HEK293 (cell line): ENCODE measurements around the gene TDRD3.

Source experiments
- CTCF ChIA-PET: fragments of 350-600 bp; formaldehyde crosslinking; extraction: SDS; loops from one replicate; lab custom pipeline; 2021; ENCODE audit warnings: antibody characterized with exemption; lab: Yijun Ruan, JAX
- POLR2A ChIA-PET: fragments of 300-600 bp; formaldehyde crosslinking; extraction: SDS; loops from one replicate; lab custom pipeline; 2020; ENCODE audit warnings: antibody characterized with exemption, inconsistent platforms; lab: Yijun Ruan, JAX
- H3K27ac ChIP-seq: fragments of 200-500 bp; sonication (Bioruptor generic); 2 replicates; pipeline ENCODE4 v1.5.1; 2014; ENCODE audit warnings: low read depth, low read length, control low read depth, inconsistent platforms; ENCODE audit errors: extremely low read depth
- H3K36me3 ChIP-seq, 2 experiments: fragments of 200-500 bp in 1 of 2; sonication (Bioruptor generic) in 1 of 2; 1 replicate in 1 of 2; 2 replicates in 1 of 2; pipeline ENCODE4 v1.5.1; 2014 to 2017; ENCODE audit warnings: inconsistent platforms in 2 of 2, low read length in 2 of 2; ENCODE audit not compliant: control insufficient read depth in 2 of 2, insufficient read depth in 1 of 2
- H3K4me1 ChIP-seq: fragments of 200-500 bp; sonication (Bioruptor generic); 2 replicates; pipeline ENCODE4 v1.5.1; 2014; ENCODE audit warnings: mild to moderate bottlenecking, low read length, inconsistent platforms; ENCODE audit not compliant: control insufficient read depth, insufficient read depth
- H3K4me3 ChIP-seq: 2 replicates; pipeline ENCODE4 v1.5.1; 2011; ENCODE audit warnings: low read depth, mild to moderate bottlenecking, control low read depth, low read length, moderate library complexity
- H3K9me3 ChIP-seq: fragments of 200-500 bp; sonication (Bioruptor generic); 2 replicates; pipeline ENCODE4 v1.5.1; 2014; ENCODE audit warnings: low read depth, low read length, inconsistent platforms; ENCODE audit not compliant: control insufficient read depth, insufficient read depth
- GLI2 ChIP-seq: fragments of 450-650 bp; formaldehyde crosslinking; IDR thresholded peaks from 2 replicates; pipeline ENCODE4; 2017; ENCODE audit warnings: missing biosample characterization, missing genetic modification characterization, low read depth, borderline replicate concordance
- PRDM10 ChIP-seq: fragments of 450-650 bp; formaldehyde crosslinking; IDR thresholded peaks from 2 replicates; pipeline ENCODE4 v1.5.1; 2016; ENCODE audit warnings: missing biosample characterization, missing genetic modification characterization
- PRDM4 ChIP-seq: fragments of 450-650 bp; formaldehyde crosslinking; IDR thresholded peaks from 2 replicates; pipeline ENCODE4 v1.5.1; 2017; ENCODE audit warnings: missing biosample characterization, missing genetic modification characterization
- SCRT1 ChIP-seq: fragments of 450-650 bp; formaldehyde crosslinking; IDR thresholded peaks from 2 replicates; pipeline ENCODE4 v1.5.1; 2016; ENCODE audit warnings: missing biosample characterization, missing genetic modification characterization, borderline replicate concordance
- SP2 ChIP-seq: fragments of 450-650 bp; formaldehyde crosslinking; IDR thresholded peaks from 2 replicates; pipeline ENCODE4 v1.5.1; 2016; ENCODE audit warnings: missing biosample characterization, missing genetic modification characterization
- ZBTB26 ChIP-seq: fragments of 450-650 bp; formaldehyde crosslinking; optimal IDR thresholded peaks from 2 replicates; pipeline ENCODE3; 2016; ENCODE audit warnings: missing biosample characterization, mild to moderate bottlenecking, missing genetic modification characterization
- ZEB2 ChIP-seq: fragments of 450-650 bp; formaldehyde crosslinking; IDR thresholded peaks from 2 replicates; pipeline ENCODE4 v1.5.1; 2016; ENCODE audit warnings: missing biosample characterization, missing genetic modification characterization
- ZNF112 ChIP-seq: fragments of 450-650 bp; formaldehyde crosslinking; IDR thresholded peaks from 2 replicates; pipeline ENCODE4 v1.5.0; 2017; ENCODE audit warnings: missing biosample characterization, missing genetic modification characterization
- ZNF140 ChIP-seq: fragments of 450-650 bp; formaldehyde crosslinking; IDR thresholded peaks from 2 replicates; pipeline ENCODE4 v1.5.1; 2016; ENCODE audit warnings: missing biosample characterization, missing genetic modification characterization
- ZNF16 ChIP-seq: fragments of 450-650 bp; formaldehyde crosslinking; IDR thresholded peaks from 2 replicates; pipeline ENCODE4 v1.5.1; 2016; ENCODE audit warnings: low read depth, missing biosample characterization, missing genetic modification characterization
- ZNF23 ChIP-seq: fragments of 450-650 bp; formaldehyde crosslinking; IDR thresholded peaks from 2 replicates; pipeline ENCODE4 v1.5.1; 2016; ENCODE audit warnings: missing biosample characterization, missing genetic modification characterization, borderline replicate concordance
- ZNF302 ChIP-seq: fragments of 450-650 bp; formaldehyde crosslinking; IDR thresholded peaks from 2 replicates; pipeline ENCODE4 v1.5.1; 2016; ENCODE audit warnings: missing biosample characterization, missing genetic modification characterization, low read depth
- ZNF341 ChIP-seq: fragments of 450-650 bp; formaldehyde crosslinking; IDR thresholded peaks from 2 replicates; pipeline ENCODE4; 2016; ENCODE audit warnings: low read depth, missing biosample characterization, missing genetic modification characterization
- ZNF433 ChIP-seq: fragments of 450-650 bp; formaldehyde crosslinking; IDR thresholded peaks from 2 replicates; pipeline ENCODE4 v1.5.1; 2016; ENCODE audit warnings: missing biosample characterization, missing genetic modification characterization, low read depth
- ZNF501 ChIP-seq: fragments of 450-650 bp; formaldehyde crosslinking; IDR thresholded peaks from 2 replicates; pipeline ENCODE4 v1.5.1; 2016; ENCODE audit warnings: missing biosample characterization, missing genetic modification characterization
- ZNF518A ChIP-seq: fragments of 450-650 bp; formaldehyde crosslinking; conservative IDR thresholded peaks from 2 replicates; pipeline ENCODE4 v1.5.1; 2016; ENCODE audit warnings: low read depth, missing biosample characterization, missing genetic modification characterization
- ZNF623 ChIP-seq: fragments of 450-650 bp; formaldehyde crosslinking; IDR thresholded peaks from 2 replicates; pipeline ENCODE4 v1.5.1; 2016; ENCODE audit warnings: missing biosample characterization, missing genetic modification characterization
- ZNF624 ChIP-seq: fragments of 450-650 bp; formaldehyde crosslinking; IDR thresholded peaks from 2 replicates; pipeline ENCODE4 v1.5.1; 2017; ENCODE audit warnings: missing biosample characterization, missing genetic modification characterization
- ZNF658 ChIP-seq: fragments of 450-650 bp; formaldehyde crosslinking; IDR thresholded peaks from 2 replicates; pipeline ENCODE4; 2016; ENCODE audit warnings: missing biosample characterization, missing genetic modification characterization

TDRD3 gene

GRCh38 chr13:60479273-60479672, 82.3 kb downstream of the TDRD3 start (continued):
- TF ChIP-seq PRDM4 (tag by site-specific recombination) (no peak), ZNF341 (no peak), GLI2 (tag by site-specific recombination) (no peak), ZNF501 (tag by site-specific recombination) (no peak), ZNF624 (no peak), ZNF623 (tag by site-specific recombination) (no peak), ZNF302 (tag by site-specific recombination) (no peak), ZNF433 (tag by site-specific recombination) (no peak)

GRCh38 chr13:60482012-60482411, 85.0 kb downstream of the TDRD3 start:
- H3K4me3 ChIP-seq, result no peak overlapping the region
- TF ChIP-seq ZNF23 (tag by site-specific recombination), result no peak
- no peak for TF ChIP-seq ZNF112
- no peak for TF ChIP-seq ZNF658 (tag by site-specific recombination)
- no peak for TF ChIP-seq ZNF501 (tag by site-specific recombination)
- TF ChIP-seq ZNF140, result no peak
- no peak for TF ChIP-seq ZNF16 (tag by site-specific recombination)
- no peak for TF ChIP-seq PRDM4 (tag by site-specific recombination)
- TF ChIP-seq ZEB2 (tag by site-specific recombination), result no peak
- TF ChIP-seq, all 188 proteins: peak for 0
- H3K4me1 ChIP-seq, result no peaks in the 10 kb centered on the region
- ChIA-PET CTCF (interaction anchor here (1.5 kb wide), 1 partner anchor 33 kb away, joined by 5 read pairs; no protein-coding TSS in a partner anchor), POLR2A (no interaction called here)
- H3K9me3 ChIP-seq, result no peaks in the 10 kb centered on the region
- peaks cover 0 to 7% of the 10 kb centered on the region in 2 experiments; a peak in 2 of 3 replicates for H3K36me3 ChIP-seq
- H3K27ac ChIP-seq, result no peak overlapping the region

- ChIA-PET CTCF (interaction anchor here (3.9 kb wide), 1 partner anchor 11 kb away, joined by 14 read pairs; no protein-coding TSS in a partner anchor), POLR2A (no interaction called here)
- H3K36me3 ChIP-seq, result peaks cover 0 to 11% of the 10 kb centered on the region in 2 experiments; a peak in 1 of 3 replicates
- TF ChIP-seq PRDM10 (tag by site-specific recombination) (no peak), SCRT1 (tag by site-specific recombination) (no peak), ZNF518A (tag by site-specific recombination) (no peak), ZBTB26 (tag by site-specific recombination) (no peak), SP2 (tag by site-specific recombination) (no peak)
Observed at GRCh38 chr13:60484865-60485264, 87.8 kb downstream of the TDRD3 start.

More at GRCh38 chr13:60484865-60485264, 87.8 kb downstream of the TDRD3 start:
- H3K9me3 ChIP-seq, result no peaks in the 10 kb centered on the region
- no peaks in the 10 kb centered on the region for H3K4me1 ChIP-seq
- H3K4me3 ChIP-seq, result no peak overlapping the region
- no peak overlapping the region for H3K27ac ChIP-seq
